Measurements from ENCODE around the gene IFI16. TPM values are rescaled to one million over a fixed set of nuclear protein-coding genes. Genes with fewer than 3 reads are reported as not detected.

The IFI16 gene
- total RNA-seq, 4 donors from 2014 or later: 71.4 to 134 (median 116) TPM

- TF ChIP-seq CTCF (IDR thresholded peaks at IDR 0.05; ENCODE audit: low read depth): no peak
Observed at GRCh38 chr1:159040893-159041724, 31.4 kb downstream of the IFI16 start.

DNA sequence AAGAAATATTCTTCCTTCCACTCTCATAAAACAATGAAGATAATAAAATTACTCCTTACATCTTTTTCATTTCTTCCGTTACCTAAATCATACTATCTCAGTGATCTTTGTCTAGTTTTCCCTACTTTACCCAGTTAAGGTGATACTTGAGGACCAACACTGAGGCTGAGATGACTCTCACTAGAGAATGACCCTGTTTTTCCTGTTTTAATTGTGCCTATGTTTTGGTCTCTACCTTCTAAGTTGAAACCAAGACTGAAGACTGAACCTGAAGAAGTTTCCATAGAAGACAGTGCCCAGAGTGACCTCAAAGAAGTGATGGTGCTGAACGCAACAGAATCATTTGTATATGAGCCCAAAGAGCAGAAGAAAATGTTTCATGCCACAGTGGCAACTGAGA is 41.7 kb downstream of the IFI16 start:
- TF ChIP-seq CTCF (IDR thresholded peaks at IDR 0.05; ENCODE audit: low read depth): no peak

DNA sequence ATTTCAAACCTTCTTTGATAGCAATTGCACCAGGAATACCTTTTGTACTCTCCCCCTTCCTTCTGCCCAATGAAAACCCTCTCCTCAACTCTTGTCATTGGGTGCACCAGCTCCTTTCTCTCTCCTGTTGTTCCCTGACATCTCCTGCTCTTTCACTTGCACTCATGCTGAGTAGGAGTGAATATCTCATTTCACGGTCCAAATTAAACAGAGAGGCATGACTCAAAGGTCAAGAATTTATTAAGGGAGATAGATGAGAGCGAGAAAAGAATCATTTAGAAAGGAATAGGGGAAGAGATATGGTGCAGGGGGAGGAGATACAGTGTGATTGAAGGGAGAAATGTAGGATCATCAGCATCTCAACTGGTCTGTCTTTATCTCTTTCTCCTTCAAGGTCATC is 44.7 kb downstream of the IFI16 start:
- no peak for TF ChIP-seq CTCF (IDR thresholded peaks at IDR 0.05; ENCODE audit: low read depth)

GRCh38 chr1:159055181-159055641 is 45.5 kb downstream of the IFI16 start:
- TF ChIP-seq CTCF (IDR thresholded peaks at IDR 0.05; ENCODE audit: low read depth): no peak

DNA sequence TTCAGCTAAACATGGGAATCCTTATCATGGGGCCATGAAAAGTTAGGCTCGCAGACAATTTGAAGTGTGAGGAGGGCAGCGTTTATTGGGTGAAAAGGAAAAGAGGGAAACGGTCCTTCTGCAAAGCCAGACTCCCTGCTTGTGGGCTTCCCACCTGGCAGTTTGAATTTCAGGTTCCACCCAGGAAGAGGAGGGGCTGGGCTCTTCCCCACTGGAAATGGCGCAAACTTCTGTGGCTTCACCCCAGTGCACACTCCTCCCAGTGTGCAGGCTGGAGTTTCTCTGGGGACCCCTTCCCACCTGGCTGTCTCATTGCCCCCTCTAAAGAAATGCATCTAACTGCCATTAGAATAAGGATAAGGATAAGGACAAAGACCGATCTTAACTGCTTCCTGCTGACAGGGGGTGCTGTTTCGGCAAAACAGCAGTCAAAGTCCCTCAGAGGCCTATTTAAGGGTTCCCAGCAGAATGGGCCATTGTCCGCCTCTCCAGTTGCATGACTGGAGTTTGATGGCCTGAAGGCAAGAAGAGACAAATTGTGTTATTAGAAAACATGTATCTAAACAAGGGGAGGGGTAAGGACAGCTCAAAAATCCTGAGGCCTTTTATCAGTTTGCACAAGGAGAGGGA is 46.5 kb downstream of the IFI16 start:
- no peak for TF ChIP-seq CTCF (IDR thresholded peaks at IDR 0.05; ENCODE audit: low read depth)

- TF ChIP-seq CTCF (IDR thresholded peaks at IDR 0.05; ENCODE audit: low read depth): no peak
Observed at GRCh38 chr1:159058751-159059150, 49.0 kb downstream of the IFI16 start.

DNA sequence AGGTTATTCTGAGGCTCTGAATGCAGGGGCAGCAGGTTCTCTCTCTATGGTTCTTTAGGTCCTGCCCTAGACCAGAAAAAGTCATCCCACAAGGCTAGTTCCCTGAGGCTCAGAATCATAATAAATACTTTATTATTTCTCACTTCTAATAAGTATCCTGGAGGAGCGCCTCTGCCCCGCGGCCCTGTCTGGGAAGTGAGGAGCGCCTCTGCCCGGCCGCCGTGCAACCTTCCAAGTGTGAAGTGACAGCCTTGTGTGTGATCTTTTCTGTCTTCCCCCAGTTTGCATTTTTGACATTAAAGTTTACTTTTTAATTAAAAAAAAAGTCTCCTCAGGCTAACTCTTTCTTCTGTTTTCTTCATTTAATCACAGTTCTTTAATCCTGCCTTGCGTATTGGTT is 55.4 kb downstream of the IFI16 start:
- no peak for TF ChIP-seq CTCF (IDR thresholded peaks at IDR 0.05; ENCODE audit: low read depth)

Data from subcutaneous adipose tissue (tissue), 4 donors.